K562 (cell line): Measurements from ENCODE around the gene CAPZA1. TPM values are rescaled to one million over a fixed set of nuclear protein-coding genes. Genes with fewer than 3 reads are reported as not detected.

ENCODE experiments used
- CBFA2T2 ChIP-seq: fragments of 450-650 bp; conservative IDR thresholded peaks from 2 replicates; pipeline ENCODE4 v1.6.1; 2017; ENCODE audit warnings: mild to moderate bottlenecking
- DNMT1 ChIP-seq: fragments of 450-650 bp; IDR thresholded peaks from 2 replicates; pipeline ENCODE4 v1.6.1; 2016; ENCODE audit warnings: antibody characterized with exemption, mild to moderate bottlenecking
- FOS ChIP-seq: IDR thresholded peaks from 3 replicates; pipeline ENCODE4 v1.6.1; 2011; ENCODE audit not compliant: insufficient read length; ENCODE audit errors: extremely low read depth
- FOXK2 ChIP-seq, 2 experiments: fragments of 450-650 bp; IDR thresholded peaks in 1 of 2; conservative IDR thresholded peaks in 1 of 2; 2 replicates each; pipeline ENCODE4 v1.6.1; 2016; ENCODE audit warnings: low read depth in 2 of 2, mild to moderate bottlenecking in 1 of 2
- HDAC2 ChIP-seq: fragments of 450-650 bp; IDR thresholded peaks from 2 replicates; pipeline ENCODE4 v1.6.1; 2016; ENCODE audit warnings: mild to moderate bottlenecking
- HMG20A ChIP-seq: fragments of 450-650 bp; formaldehyde crosslinking; conservative IDR thresholded peaks from 2 replicates; pipeline ENCODE4 v1.4.0; 2020; ENCODE audit warnings: mild to moderate bottlenecking, mixed read lengths
- HNRNPLL ChIP-seq: fragments of 200-400 bp; formaldehyde crosslinking; IDR thresholded peaks from 2 replicates; pipeline ENCODE4 v1.6.1; 2017; ENCODE audit warnings: low read length, low read depth, mild to moderate bottlenecking; ENCODE audit not compliant: poor library complexity, severe bottlenecking
- MEIS2 ChIP-seq: fragments of 450-650 bp; IDR thresholded peaks from 2 replicates; pipeline ENCODE4 v1.6.1; 2014; ENCODE audit warnings: mild to moderate bottlenecking; ENCODE audit not compliant: partially characterized antibody
- NFE2 ChIP-seq: IDR thresholded peaks from 2 replicates; pipeline ENCODE4 v1.6.1; 2014; ENCODE audit warnings: antibody characterized with exemption, low read depth
- NFIC ChIP-seq: fragments of 450-650 bp; IDR thresholded peaks from 2 replicates; pipeline ENCODE4 v1.6.1; 2017; ENCODE audit warnings: mild to moderate bottlenecking, inconsistent platforms
- NONO ChIP-seq, 2 experiments: fragments of 200-400 bp in 1 of 2; fragments of 450-650 bp in 1 of 2; formaldehyde crosslinking in 1 of 2; IDR thresholded peaks; 2 replicates each; pipeline ENCODE4 v1.6.1; 2017; ENCODE audit warnings: low read depth in 2 of 2, mild to moderate bottlenecking in 2 of 2, moderate library complexity in 2 of 2, low read length in 1 of 2
- SREBF2 ChIP-seq: sonication (generic); formaldehyde crosslinking; IDR thresholded peaks from 2 replicates; pipeline ENCODE4 v1.4.0; 2020; ENCODE audit warnings: mild to moderate bottlenecking, missing genetic modification reagents
- TRIM24 ChIP-seq, 2 experiments: fragments of 450-650 bp; IDR thresholded peaks; 2 replicates each; pipeline ENCODE4 v1.6.1; 2016
- ZNF253 ChIP-seq: fragments of 250-450 bp; sonication (Bioruptor Pico); conservative IDR thresholded peaks from 2 replicates; pipeline ENCODE4 v1.6.1; 2021; ENCODE audit warnings: mild to moderate bottlenecking
- ZNF436 ChIP-seq: fragments of 250-450, 450-650 bp; sonication (Bioruptor Pico); formaldehyde crosslinking; IDR thresholded peaks from 2 replicates; pipeline ENCODE4 v1.7.0; 2020; ENCODE audit warnings: mild to moderate bottlenecking
- ZNF699 ChIP-seq: fragments of 250-450 bp; sonication (Bioruptor Pico); IDR thresholded peaks from 2 replicates; pipeline ENCODE4 v1.8.0; 2021; ENCODE audit warnings: mild to moderate bottlenecking, moderate library complexity; ENCODE audit not compliant: insufficient replicate concordance
- polyA plus RNA-seq, 8 experiments: library from polyadenylated mRNA; depleted of rRNA in 4 of 8; stranded (reverse) in 5 of 8; unstranded in 3 of 8; fragments of >200 nt; fragmentation: Nextera tagmentation in 2 of 8; fragmentation: Illumina TruSeq in 1 of 8; extraction: Ambion mirVana in 2 of 8; extraction: Trizol in 1 of 8; gene quantifications; 2 replicates each; pipeline versions ENCODE4 v1.2.1 to v1.2.3, GENCODE V29; 2011 to 2014; ENCODE audit warnings: inconsistent platforms in 1 of 8, missing spikeins in 1 of 8
- total RNA-seq, 7 experiments: library from RNA; depleted of rRNA in 6 of 7; stranded (reverse); fragments of >200 nt in 6 of 7; fragmentation: Illumina TruSeq in 2 of 7; extraction: Trizol in 2 of 7; gene quantifications; 2 replicates each; pipeline versions ENCODE4 v1.2.1 to v1.2.3, GENCODE V29; 2011 to 2021; ENCODE audit warnings: low replicate concordance in 1 of 7
- TF ChIP-seq, protein P1 (sequence below): sonication (generic); IDR thresholded peaks from 2 replicates; pipeline ENCODE4 v1.6.1; 2016
- TF ChIP-seq, protein P2 (sequence below): fragments of 250-450 bp; sonication (Bioruptor Pico); IDR thresholded peaks from 2 replicates; pipeline ENCODE4 v1.4.0; 2020
- TF ChIP-seq, protein P3 (sequence below): fragments of 250-450 bp; sonication (Bioruptor Pico); IDR thresholded peaks from 2 replicates; pipeline ENCODE4 v1.4.0; 2020; ENCODE audit warnings: borderline replicate concordance
- TF ChIP-seq, protein P4 (sequence below): fragments of 250-450 bp; sonication (Bioruptor Pico); IDR thresholded peaks from 2 replicates; pipeline ENCODE4 v1.9.0; 2021; ENCODE audit warnings: mild to moderate bottlenecking

CAPZA1 gene
- total and polyA plus RNA-seq, 9 of the 15 experiments (the other 6 are each of a cell fraction or from before 2014, with no cell fraction given) = 237 to 1,020 (median 306) TPM

DNA sequence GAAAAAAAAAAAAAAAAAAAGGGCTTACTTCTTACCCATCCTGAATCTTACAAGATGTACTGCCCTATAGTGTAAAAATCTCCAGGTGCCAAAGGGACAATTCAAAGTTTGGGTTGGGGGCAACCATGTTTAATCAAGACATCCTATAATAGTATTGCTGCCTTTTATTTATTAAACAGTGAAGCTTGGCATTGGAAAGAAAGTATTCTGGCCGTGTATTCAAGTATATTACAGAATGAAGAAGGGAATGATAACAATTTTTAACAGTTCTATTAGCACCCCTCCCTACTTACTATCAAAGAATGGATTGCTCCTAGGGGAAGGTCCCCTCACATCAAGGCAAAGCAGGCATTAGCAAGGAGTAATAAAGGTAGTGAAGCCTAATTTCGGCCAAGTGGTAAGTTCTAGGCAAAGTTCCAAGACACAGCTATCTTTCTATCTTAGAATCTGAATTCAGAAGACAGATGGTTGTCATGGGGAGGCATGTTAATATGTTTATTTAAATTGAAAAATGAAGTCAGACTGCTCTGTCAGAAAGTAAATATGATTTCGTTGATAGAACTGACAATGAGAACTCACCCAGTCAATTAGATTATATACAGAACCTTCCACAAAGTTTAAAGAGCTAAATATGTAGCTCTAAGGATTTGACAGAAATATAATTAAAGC is 25.3 kb upstream of the CAPZA1 start (continued):
- TF ChIP-seq NONO (IDR thresholded peaks at IDR 0.05; ENCODE audit: low read depth in 2 of 2, low read length in 1 of 2) = 0 out of 4 replicates have a peak, but pooled peaks of 1 of the 2 experiments have one; percentile 41
- TF ChIP-seq, protein P1, sequence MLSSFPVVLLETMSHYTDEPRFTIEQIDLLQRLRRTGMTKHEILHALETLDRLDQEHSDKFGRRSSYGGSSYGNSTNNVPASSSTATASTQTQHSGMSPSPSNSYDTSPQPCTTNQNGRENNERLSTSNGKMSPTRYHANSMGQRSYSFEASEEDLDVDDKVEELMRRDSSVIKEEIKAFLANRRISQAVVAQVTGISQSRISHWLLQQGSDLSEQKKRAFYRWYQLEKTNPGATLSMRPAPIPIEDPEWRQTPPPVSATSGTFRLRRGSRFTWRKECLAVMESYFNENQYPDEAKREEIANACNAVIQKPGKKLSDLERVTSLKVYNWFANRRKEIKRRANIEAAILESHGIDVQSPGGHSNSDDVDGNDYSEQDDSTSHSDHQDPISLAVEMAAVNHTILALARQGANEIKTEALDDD = no peak
- no peak for TF ChIP-seq NFE2
- TF ChIP-seq, protein P2, sequence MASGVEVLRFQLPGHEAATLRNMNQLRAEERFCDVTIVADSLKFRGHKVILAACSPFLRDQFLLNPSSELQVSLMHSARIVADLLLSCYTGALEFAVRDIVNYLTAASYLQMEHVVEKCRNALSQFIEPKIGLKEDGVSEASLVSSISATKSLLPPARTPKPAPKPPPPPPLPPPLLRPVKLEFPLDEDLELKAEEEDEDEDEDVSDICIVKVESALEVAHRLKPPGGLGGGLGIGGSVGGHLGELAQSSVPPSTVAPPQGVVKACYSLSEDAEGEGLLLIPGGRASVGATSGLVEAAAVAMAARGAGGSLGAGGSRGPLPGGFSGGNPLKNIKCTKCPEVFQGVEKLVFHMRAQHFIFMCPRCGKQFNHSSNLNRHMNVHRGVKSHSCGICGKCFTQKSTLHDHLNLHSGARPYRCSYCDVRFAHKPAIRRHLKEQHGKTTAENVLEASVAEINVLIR (CRISPR knock-in tag) = no peak
- TF ChIP-seq CBFA2T2 = no peak
- peak; percentile 6 for TF ChIP-seq MEIS2
- TF ChIP-seq HNRNPLL = no peak
- no peak for TF ChIP-seq ZNF253
- TF ChIP-seq FOXK2 (conservative IDR thresholded peaks at IDR 0.05 in 1 of 2, IDR thresholded peaks at IDR 0.05 in 1 of 2; ENCODE audit: low read depth in 2 of 2) = peak in 1 of 2 experiments; percentile 67; a peak in 2 of 4 replicates
- TF ChIP-seq, protein P3, sequence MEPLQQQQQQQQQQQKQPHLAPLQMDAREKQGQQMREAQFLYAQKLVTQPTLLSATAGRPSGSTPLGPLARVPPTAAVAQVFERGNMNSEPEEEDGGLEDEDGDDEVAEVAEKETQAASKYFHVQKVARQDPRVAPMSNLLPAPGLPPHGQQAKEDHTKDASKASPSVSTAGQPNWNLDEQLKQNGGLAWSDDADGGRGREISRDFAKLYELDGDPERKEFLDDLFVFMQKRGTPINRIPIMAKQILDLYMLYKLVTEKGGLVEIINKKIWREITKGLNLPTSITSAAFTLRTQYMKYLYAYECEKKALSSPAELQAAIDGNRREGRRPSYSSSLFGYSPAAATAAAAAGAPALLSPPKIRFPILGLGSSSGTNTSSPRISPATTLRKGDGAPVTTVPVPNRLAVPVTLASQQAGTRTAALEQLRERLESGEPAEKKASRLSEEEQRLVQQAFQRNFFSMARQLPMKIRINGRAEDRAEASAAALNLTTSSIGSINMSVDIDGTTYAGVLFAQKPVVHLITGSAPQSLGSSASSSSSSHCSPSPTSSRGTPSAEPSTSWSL = no peak
- no peak for TF ChIP-seq FOS
- TF ChIP-seq SREBF2 (CRISPR knock-in tag) = no peak
- TF ChIP-seq ZNF436 = no peak
- TF ChIP-seq HMG20A (CRISPR knock-in tag) = no peak
- no peak for TF ChIP-seq DNMT1
- no peak for TF ChIP-seq TRIM24 (IDR thresholded peaks at IDR 0.05)
- 0 out of 2 replicates have a peak, but pooled peaks have one; percentile 7 for TF ChIP-seq NFIC
- no peak for TF ChIP-seq HDAC2
- TF ChIP-seq, protein P4, sequence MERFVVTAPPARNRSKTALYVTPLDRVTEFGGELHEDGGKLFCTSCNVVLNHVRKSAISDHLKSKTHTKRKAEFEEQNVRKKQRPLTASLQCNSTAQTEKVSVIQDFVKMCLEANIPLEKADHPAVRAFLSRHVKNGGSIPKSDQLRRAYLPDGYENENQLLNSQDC = no peak
- TF ChIP-seq ZNF699 (CRISPR knock-in tag) = no peak
- TF ChIP-seq, all 486 proteins: peak for 6
